ENCODE data around the gene WNK3.
"Not testable (repeated sequence)": the region's sequence is repeated elsewhere in the genome, so short reads cannot be mapped to it uniquely, and the experiment has no call there.

The WNK3 gene

DNA sequence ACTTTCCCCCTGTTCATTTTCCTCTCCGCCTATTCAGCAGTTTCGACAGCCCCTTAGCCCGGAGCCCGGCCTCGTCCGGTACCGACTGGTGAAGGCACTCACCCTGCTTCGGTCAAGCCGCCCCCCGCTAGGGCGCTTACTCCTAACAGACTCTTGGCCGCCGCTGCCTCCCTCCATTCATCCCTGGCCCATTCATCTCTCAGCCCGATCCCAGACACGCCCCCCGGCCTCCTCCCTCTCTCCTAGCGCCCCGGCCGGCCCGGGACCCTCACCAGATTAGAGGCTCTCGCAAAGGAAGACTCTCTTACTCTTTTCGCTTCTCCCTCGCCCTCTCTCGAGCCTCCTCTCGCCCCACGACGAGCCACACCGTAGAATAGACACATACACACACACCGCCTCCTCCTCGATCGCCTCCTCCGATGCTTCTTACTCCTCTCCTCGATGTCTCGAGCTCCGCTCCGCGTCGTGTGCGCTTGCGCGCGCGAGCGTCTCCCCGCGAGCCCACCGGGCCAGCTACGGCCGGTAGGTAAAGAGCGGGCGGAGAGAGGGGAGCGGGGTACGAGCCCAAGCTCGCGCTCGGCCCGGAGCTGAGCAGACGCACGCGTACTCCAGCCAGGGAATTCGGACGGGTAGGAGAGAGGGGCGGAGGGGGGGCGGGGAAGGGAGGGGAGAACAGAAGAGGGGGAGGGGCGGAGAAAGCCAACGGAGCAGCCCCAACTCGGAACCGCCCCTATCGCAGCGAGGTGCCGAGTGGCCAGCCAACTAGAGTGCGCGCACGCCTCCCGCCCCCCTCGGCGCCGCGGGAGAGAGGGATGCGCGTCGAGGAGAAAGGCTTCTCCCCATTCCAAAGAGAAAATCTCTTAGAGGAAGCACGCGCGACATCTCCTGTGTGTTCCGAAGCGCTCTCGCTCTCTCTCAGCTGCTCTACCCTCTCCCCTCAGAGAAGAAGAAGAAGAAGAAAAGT is at the start of gene WNK3:
Gene WNK3 (minus strand): TSS at position 633 of the 964 bp plus-strand sequence.
- DNase-seq (ENCODE audit: low read depth in 2 of 3, low spot score in 2 of 3) = peak in 2 of 3 experiments; percentile 2 to 3

- DNase-seq (ENCODE audit: low read depth in 2 of 3, low spot score in 2 of 3) = no peak
Observed at GRCh38 chrX:54407266-54407665, 49.4 kb upstream of the WNK3 start.

- no peak for DNase-seq (ENCODE audit: low read depth in 2 of 3, low spot score in 2 of 3)
Observed at GRCh38 chrX:54397113-54397512, 39.3 kb upstream of the WNK3 start.

DNA sequence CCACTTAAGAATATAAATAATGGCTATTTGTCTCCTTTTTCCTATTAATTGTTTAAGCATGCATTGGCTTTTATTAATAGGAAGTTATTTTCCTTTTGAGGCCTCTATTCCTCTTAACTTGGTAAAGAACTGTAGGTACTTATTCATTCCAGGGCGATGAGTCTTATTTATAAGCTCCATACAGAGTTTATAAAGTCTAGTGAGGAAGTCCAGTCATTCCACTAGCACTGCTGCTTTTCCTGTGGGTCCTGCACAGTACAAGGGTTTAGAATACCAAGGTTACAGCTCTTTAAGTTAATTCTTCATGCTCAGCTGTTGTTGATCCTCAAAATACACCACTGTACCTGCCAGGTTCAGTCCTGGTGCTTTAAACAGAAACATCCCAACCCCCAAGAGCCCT is 28.5 kb upstream of the WNK3 start:
- DNase-seq (ENCODE audit: low read depth in 2 of 3, low spot score in 2 of 3) = no peak

GRCh38 chrX:54384661-54385060 is 26.8 kb upstream of the WNK3 start:
- not testable (repeated sequence) for DNase-seq (ENCODE audit: low read depth in 2 of 3, low spot score in 2 of 3)

DNA sequence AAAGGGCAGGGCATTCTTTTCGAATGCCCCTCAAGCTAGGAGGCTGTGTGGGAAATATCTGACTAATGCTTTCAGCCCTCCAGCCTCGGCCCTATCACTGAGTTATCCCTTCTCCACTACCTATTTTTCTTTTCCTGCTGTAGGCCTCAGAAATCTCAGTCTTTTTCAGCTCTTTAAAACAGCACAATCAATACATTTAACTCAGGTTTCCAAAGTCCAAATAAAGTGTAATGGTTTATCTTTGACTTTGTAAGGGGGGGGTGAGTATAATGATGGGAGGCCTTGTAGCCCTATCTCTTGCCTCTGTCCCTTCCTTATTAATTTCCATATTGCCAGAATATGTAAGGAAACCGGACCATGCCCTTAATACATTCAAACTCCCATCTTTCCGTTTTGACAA is 1.6 kb upstream of the WNK3 start:
- no peak for DNase-seq (ENCODE audit: low read depth in 2 of 3, low spot score in 2 of 3)

GRCh38 chrX:54358424-54359211 is 772 bp upstream of the WNK3 start:
- DNase-seq (ENCODE audit: low read depth in 2 of 3, low spot score in 2 of 3) = peak in 2 of 3 experiments; percentile 5 to 13

DNA sequence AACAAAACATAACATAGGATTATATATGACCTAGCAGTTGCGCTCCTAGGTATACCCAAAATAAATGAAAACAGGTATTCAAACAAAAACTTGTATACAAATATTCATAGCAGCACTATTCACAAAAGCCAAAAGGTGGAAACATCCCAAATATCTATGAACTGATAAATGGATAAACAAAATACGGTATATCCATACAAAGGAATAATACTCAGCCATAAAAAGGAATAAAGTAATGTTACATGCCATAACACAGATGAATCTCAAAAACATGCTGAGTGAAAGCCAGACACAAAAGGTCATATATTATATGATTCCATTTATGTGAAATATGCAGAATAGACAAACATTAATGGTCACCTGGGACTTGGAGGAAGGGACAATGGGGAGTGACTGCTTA is 5.2 kb downstream of the WNK3 start:
- DNase-seq (ENCODE audit: low read depth in 2 of 3, low spot score in 2 of 3) = no peak

DNA sequence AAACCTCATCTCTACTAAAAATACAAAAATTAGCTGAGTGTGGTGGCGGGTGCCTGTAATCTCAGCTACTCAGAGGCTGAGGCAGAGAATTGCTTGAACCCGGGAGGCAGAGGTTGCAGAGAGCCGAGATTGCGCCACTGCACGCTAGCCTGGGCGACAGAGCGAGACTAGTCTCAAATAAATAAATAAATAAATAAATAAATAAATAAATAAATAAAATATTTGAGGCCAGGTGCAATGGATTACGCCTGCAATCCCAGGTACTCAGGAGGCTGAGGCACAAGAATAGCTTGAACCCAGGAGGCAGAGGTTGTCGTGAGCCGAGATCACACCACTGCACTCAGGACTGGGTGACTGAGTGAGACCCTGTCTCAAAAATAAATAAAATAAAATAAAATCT is 20.5 kb downstream of the WNK3 start:
- DNase-seq (ENCODE audit: low read depth in 2 of 3, low spot score in 2 of 3) = not testable (repeated sequence)

DNA sequence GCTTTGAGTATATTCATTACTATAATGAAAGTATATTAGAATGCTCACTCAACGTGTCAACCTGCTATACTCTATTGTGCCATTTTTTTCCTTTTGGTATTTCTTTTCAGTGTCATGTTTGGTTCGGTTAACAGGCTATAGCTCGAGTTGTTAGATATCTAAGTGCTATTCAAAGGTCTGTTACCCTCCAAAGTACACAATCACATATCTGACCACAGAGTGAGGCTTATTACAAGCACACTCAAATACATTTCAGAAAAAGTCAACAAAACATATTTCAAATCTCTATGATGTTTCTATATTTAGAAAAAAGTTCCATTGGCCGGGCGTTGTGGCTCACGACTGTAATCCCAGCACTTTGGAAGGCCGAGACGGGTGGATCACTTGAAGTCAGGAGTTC is 32.8 kb downstream of the WNK3 start:
- no peak for DNase-seq (ENCODE audit: low read depth in 2 of 3, low spot score in 2 of 3)

- DNase-seq (ENCODE audit: low read depth in 2 of 3, low spot score in 2 of 3) = no peak
Observed at GRCh38 chrX:54320067-54320466, 37.8 kb downstream of the WNK3 start.

DNA sequence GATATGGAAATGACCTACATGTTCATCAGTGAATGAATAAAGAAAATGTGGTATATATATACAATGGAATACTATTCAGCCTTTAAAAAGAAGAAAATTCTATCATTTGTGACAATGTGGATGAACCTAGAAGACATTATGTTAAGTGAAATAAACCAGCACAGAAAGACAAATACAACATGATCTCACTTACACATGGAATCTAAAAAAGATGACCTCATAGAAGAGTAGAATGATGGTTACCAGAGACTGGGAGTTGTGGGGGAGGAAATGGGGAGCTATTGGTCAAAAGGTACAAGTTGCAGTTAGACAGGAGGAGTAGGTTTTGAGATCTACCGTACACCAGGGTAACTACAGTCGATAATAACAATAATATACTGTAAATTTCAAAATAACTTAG is 51.5 kb downstream of the WNK3 start:
- DNase-seq (ENCODE audit: low read depth in 2 of 3, low spot score in 2 of 3) = no peak

- DNase-seq (ENCODE audit: low read depth in 2 of 3, low spot score in 2 of 3) = no peak
Observed at GRCh38 chrX:54301516-54301915, 56.3 kb downstream of the WNK3 start.

DNA sequence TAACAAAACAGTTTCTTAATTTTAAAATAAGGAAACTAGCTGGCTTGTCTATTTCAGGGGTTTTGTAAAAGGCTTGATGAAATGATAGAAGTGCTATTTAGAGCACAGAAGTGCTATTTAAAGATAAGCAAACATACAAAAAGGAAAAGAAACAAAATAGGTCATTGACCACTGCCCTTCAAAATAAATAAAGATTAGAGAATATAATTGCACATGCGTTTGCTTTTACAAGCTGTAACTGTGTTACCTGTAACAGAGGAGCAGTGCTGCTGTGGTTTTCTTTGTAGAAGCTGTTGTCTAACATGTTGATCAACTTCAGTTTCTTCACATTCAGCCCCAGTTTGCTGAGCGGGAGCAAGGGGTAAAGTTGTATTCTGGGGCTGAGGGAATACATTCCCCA is 63.5 kb downstream of the WNK3 start:
- no peak for DNase-seq (ENCODE audit: low read depth in 2 of 3, low spot score in 2 of 3)

GRCh38 chrX:54292755-54293154 is 65.1 kb downstream of the WNK3 start:
- no peak for DNase-seq (ENCODE audit: low read depth in 2 of 3, low spot score in 2 of 3)

DNA sequence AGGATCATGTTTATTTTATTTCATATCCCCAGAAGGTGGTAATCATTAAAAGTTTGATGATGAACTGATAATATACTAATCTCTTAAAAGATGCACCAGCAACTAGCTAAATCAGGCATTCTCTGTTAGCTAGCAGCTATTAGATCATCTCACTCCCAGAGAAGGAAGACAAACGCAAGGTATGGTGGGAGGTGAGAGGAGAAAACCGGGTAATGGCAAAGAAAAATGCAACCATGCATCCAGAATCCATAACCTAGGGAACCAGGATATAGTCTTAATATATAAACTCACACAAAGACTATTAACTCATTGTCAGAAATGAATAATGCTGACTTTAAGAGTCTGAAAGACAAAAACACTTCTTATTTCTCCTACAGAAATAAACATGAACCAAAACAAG is 66.1 kb downstream of the WNK3 start:
- DNase-seq (ENCODE audit: low read depth in 2 of 3, low spot score in 2 of 3) = no peak

GRCh38 chrX:54288968-54289367 is 68.9 kb downstream of the WNK3 start:
- DNase-seq (ENCODE audit: low read depth in 2 of 3, low spot score in 2 of 3) = no peak

- DNase-seq (ENCODE audit: low read depth in 2 of 3, low spot score in 2 of 3) = no peak
Observed at GRCh38 chrX:54288277-54288676, 69.6 kb downstream of the WNK3 start.

GRCh38 chrX:54281676-54282075 is 76.2 kb downstream of the WNK3 start:
- no peak for DNase-seq (ENCODE audit: low read depth in 2 of 3, low spot score in 2 of 3)

DNA sequence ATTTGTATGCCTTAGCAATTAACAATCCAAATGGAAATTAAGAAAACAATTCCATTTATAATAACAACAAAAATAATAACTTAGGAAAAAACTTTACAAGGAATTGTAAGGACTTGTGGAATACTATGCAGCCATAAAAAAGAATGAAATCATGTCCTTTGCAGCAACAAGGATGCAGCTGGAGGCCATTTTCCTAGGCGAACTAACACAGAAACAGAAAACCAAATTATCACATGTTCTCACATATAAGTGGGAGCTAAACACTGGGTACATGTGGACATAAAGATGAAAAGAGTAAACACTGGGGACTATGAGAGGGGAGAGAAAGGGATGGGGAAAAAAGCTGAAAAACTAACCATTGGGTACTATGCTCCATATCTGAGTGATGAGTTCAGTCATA is 77.4 kb downstream of the WNK3 start:
- no peak for DNase-seq (ENCODE audit: low read depth in 2 of 3, low spot score in 2 of 3)

- no peak for DNase-seq (ENCODE audit: low read depth in 2 of 3, low spot score in 2 of 3)
Observed at GRCh38 chrX:54271664-54272063, 86.2 kb downstream of the WNK3 start.

GRCh38 chrX:54248309-54248708 is 109.5 kb downstream of the WNK3 start:
- DNase-seq (ENCODE audit: low read depth in 2 of 3, low spot score in 2 of 3) = no peak

Data from activated CD8-positive, alpha-beta memory T cell treated with anti-CD3 and anti-CD28 coated beads for 48 hours (primary cell).